ENCODE measurements around the gene ARMH3.
A peak's percentile ranks its signal among the peaks of the same experiment; 100 is the strongest.
"Not testable (repeated sequence)": the region's sequence is repeated elsewhere in the genome, so short reads cannot be mapped to it uniquely, and the experiment has no call there.

The ARMH3 gene

GRCh38 chr10:102046095-102046494, 9.9 kb downstream of the ARMH3 start:
- no peak for DNase-seq (ENCODE audit: low read depth in 2 of 2)

GRCh38 chr10:102045292-102045691, 10.7 kb downstream of the ARMH3 start:
- DNase-seq (ENCODE audit: low read depth in 2 of 2): no peak

GRCh38 chr10:102040305-102041050, 15.5 kb downstream of the ARMH3 start:
- no peak for DNase-seq (ENCODE audit: low read depth in 2 of 2)

- DNase-seq (ENCODE audit: low read depth in 2 of 2): no peak
Observed at GRCh38 chr10:102038410-102038809, 17.6 kb downstream of the ARMH3 start.

- not testable (repeated sequence) for DNase-seq (ENCODE audit: low read depth in 2 of 2)
Observed at GRCh38 chr10:102035807-102036206, 20.2 kb downstream of the ARMH3 start.

GRCh38 chr10:102033787-102034186, 22.2 kb downstream of the ARMH3 start:
- DNase-seq (ENCODE audit: low read depth in 2 of 2): no peak

- no peak for DNase-seq (ENCODE audit: low read depth in 2 of 2)
Observed at GRCh38 chr10:102027261-102027660, 28.7 kb downstream of the ARMH3 start.

GRCh38 chr10:102024799-102025198, 31.2 kb downstream of the ARMH3 start:
- no peak for DNase-seq (ENCODE audit: low read depth in 2 of 2)

- DNase-seq (ENCODE audit: low read depth in 2 of 2): no peak
Observed at GRCh38 chr10:102020938-102021337, 35.0 kb downstream of the ARMH3 start.

GRCh38 chr10:102017295-102017694, 38.7 kb downstream of the ARMH3 start:
- no peak for DNase-seq (ENCODE audit: low read depth in 2 of 2)

GRCh38 chr10:102016416-102016815, 39.6 kb downstream of the ARMH3 start:
- no peak for DNase-seq (ENCODE audit: low read depth in 2 of 2)

- DNase-seq (ENCODE audit: low read depth in 2 of 2): no peak
Observed at GRCh38 chr10:102010961-102011360, 45.0 kb downstream of the ARMH3 start.

GRCh38 chr10:102009801-102010425, 46.1 kb downstream of the ARMH3 start:
- peak in 1 of 2 donors; percentile 22 for DNase-seq (ENCODE audit: low read depth in 2 of 2)

- no peak for DNase-seq (ENCODE audit: low read depth in 2 of 2)
Observed at GRCh38 chr10:102007796-102008195, 48.2 kb downstream of the ARMH3 start.

GRCh38 chr10:102007031-102007430, 48.9 kb downstream of the ARMH3 start:
- not testable (repeated sequence) for DNase-seq (ENCODE audit: low read depth in 2 of 2)

- no peak for DNase-seq (ENCODE audit: low read depth in 2 of 2)
Observed at GRCh38 chr10:102004376-102004775, 51.6 kb downstream of the ARMH3 start.

- no peak for DNase-seq (ENCODE audit: low read depth in 2 of 2)
Observed at GRCh38 chr10:102003541-102003940, 52.4 kb downstream of the ARMH3 start.

- DNase-seq (ENCODE audit: low read depth in 2 of 2): no peak
Observed at GRCh38 chr10:102001435-102002068, 54.4 kb downstream of the ARMH3 start.

GRCh38 chr10:101997803-101998202, 58.2 kb downstream of the ARMH3 start:
- no peak for DNase-seq (ENCODE audit: low read depth in 2 of 2)

- DNase-seq (ENCODE audit: low read depth in 2 of 2): no peak
Observed at GRCh38 chr10:101995451-101996063, 60.4 kb downstream of the ARMH3 start.

GRCh38 chr10:101993651-101994200, 62.2 kb downstream of the ARMH3 start:
- DNase-seq (ENCODE audit: low read depth in 2 of 2): no peak

- DNase-seq (ENCODE audit: low read depth in 2 of 2): no peak
Observed at GRCh38 chr10:101993221-101993620, 62.8 kb downstream of the ARMH3 start.
